HT-29 (cell line): ENCODE data around the gene TNRC6B. TPM values are rescaled to one million over a fixed set of nuclear protein-coding genes. Genes with fewer than 3 reads are reported as not detected.
"Not testable (repeated sequence)": the region's sequence is repeated elsewhere in the genome, so short reads cannot be mapped to it uniquely, and the experiment has no call there.

ENCODE experiments used
- DNase-seq: peaks from one replicate; pipeline ENCODE4 v3.0.0-alpha.2; 2015; ENCODE audit warnings: low spot score
- total RNA-seq: library from RNA; depleted of rRNA; stranded (reverse); fragments of >200 nt; shearing (Covaris generic); gene quantifications from 2 replicates; pipeline ENCODE4 v1.2.3, GENCODE V29; 2014

Gene TNRC6B
- total RNA-seq, 1 experiment from 2014 or later: 10.5 TPM

- no peak for DNase-seq
Measured at GRCh38 chr22:40211476-40212054, 33.8 kb downstream of the TNRC6B start.

- no peak for DNase-seq
Measured at GRCh38 chr22:40212121-40212520, 34.4 kb downstream of the TNRC6B start.

GRCh38 chr22:40213478-40213877, 35.8 kb downstream of the TNRC6B start:
- DNase-seq: no peak

GRCh38 chr22:40215266-40215665, 37.5 kb downstream of the TNRC6B start:
- no peak for DNase-seq

- no peak for DNase-seq
Measured at GRCh38 chr22:40216041-40216756, 38.5 kb downstream of the TNRC6B start.

GRCh38 chr22:40218152-40218551, 40.4 kb downstream of the TNRC6B start:
- DNase-seq: no peak

- DNase-seq: no peak
Measured at GRCh38 chr22:40218723-40219294, 41.1 kb downstream of the TNRC6B start.

GRCh38 chr22:40220316-40221054, 42.8 kb downstream of the TNRC6B start:
- DNase-seq: no peak

- DNase-seq: no peak
Measured at GRCh38 chr22:40221055-40221414, 43.3 kb downstream of the TNRC6B start.

GRCh38 chr22:40222979-40223378, 45.3 kb downstream of the TNRC6B start:
- not testable (repeated sequence) for DNase-seq

GRCh38 chr22:40224702-40225101, 47.0 kb downstream of the TNRC6B start:
- DNase-seq: no peak

- DNase-seq: no peak
Measured at GRCh38 chr22:40226620-40227019, 48.9 kb downstream of the TNRC6B start.

- no peak for DNase-seq
Measured at GRCh38 chr22:40231618-40232313, 54.0 kb downstream of the TNRC6B start.

GRCh38 chr22:40232624-40233023, 54.9 kb downstream of the TNRC6B start:
- DNase-seq: no peak

GRCh38 chr22:40233886-40234285, 56.2 kb downstream of the TNRC6B start:
- DNase-seq: no peak

- DNase-seq: no peak
Measured at GRCh38 chr22:40234658-40235057, 56.9 kb downstream of the TNRC6B start.

- DNase-seq: no peak
Measured at GRCh38 chr22:40235308-40235707, 57.6 kb downstream of the TNRC6B start.

GRCh38 chr22:40236131-40236665, 58.5 kb downstream of the TNRC6B start:
- peak; percentile 19 for DNase-seq

GRCh38 chr22:40237241-40237640, 59.5 kb downstream of the TNRC6B start:
- no peak for DNase-seq

- DNase-seq: no peak
Measured at GRCh38 chr22:40237788-40238424, 60.2 kb downstream of the TNRC6B start.
